A549 (cell line): ENCODE data around the gene CEP72. TPM values are rescaled to one million over a fixed set of nuclear protein-coding genes. Genes with fewer than 3 reads are reported as not detected.

ENCODE experiments used
- ATAC-seq, 2 experiments: fragments of 200-7000 bp in 1 of 2; fragments of >200 bp in 1 of 2; cut with Nextera tagmentation in 1 of 2; cut with Tn5 transposase in 1 of 2; 3 replicates each; pipeline versions ENCODE4 v1.8.0 to v1.9.1; 2018 to 2020; ENCODE audit warnings: mild to moderate bottlenecking in 1 of 2, moderate library complexity in 1 of 2
- CTCF ChIA-PET: fragments of 300-600 bp; sonication (Branson Sonifier 250); formaldehyde crosslinking; extraction: SDS; loops from one replicate; lab custom pipeline; 2021; ENCODE audit warnings: antibody characterized with exemption, inconsistent platforms; lab: Yijun Ruan, JAX
- POLR2A ChIA-PET: fragments of 350-600 bp; formaldehyde crosslinking; extraction: SDS; loops from one replicate; lab custom pipeline; 2021; ENCODE audit warnings: antibody characterized with exemption, inconsistent platforms; lab: Yijun Ruan, JAX
- DNase-seq, 2 experiments: peaks; one replicate each; pipeline versions ENCODE4 v3.0.0 to v3.0.0-alpha.2; 2011 to 2016; ENCODE audit warnings: low read depth in 1 of 2, low spot score in 1 of 2
- FAIRE-seq: peaks from 2 replicates; lab custom pipeline; 2011; peaks lifted over from hg19 to GRCh38; lab: Jason Lieb, UNC
- H3K27ac ChIP-seq, 2 experiments: fragments of >200 bp; sonication (Bioruptor Twin); formaldehyde crosslinking; 3 replicates each; pipeline ENCODE4 v1.5.1; 2016 to 2017
- H3K4me1 ChIP-seq: fragments of >200 bp; sonication (Bioruptor Twin); formaldehyde crosslinking; 3 replicates; pipeline ENCODE4 v1.6.1; 2016
- H3K4me2 ChIP-seq: fragments of >200 bp; sonication (Bioruptor Twin); formaldehyde crosslinking; 3 replicates; pipeline ENCODE4 v1.6.1; 2016
- H3K4me3 ChIP-seq: fragments of >200 bp; sonication (Bioruptor Twin); formaldehyde crosslinking; 3 replicates; pipeline ENCODE4 v1.5.1; 2016
- H3K9me3 ChIP-seq: fragments of >200 bp; sonication (Bioruptor Twin); formaldehyde crosslinking; 3 replicates; pipeline ENCODE4 v1.6.1; 2016
- CBX2 ChIP-seq: fragments of 200-600 bp; sonication (generic); IDR thresholded peaks from 2 replicates; pipeline ENCODE4 v1.6.1; 2016; ENCODE audit warnings: low read depth, mild to moderate bottlenecking, borderline replicate concordance
- CEBPB ChIP-seq, 2 experiments: fragments of >200 bp in 1 of 2; sonication (Bioruptor Twin) in 1 of 2; formaldehyde crosslinking in 1 of 2; IDR thresholded peaks; 2 replicates each; pipeline ENCODE4 v1.6.1; 2012 to 2016
- CHD2 ChIP-seq: fragments of 150-350 bp; IDR thresholded peaks from 2 replicates; pipeline ENCODE4 v1.6.1; 2014; ENCODE audit warnings: low read length; ENCODE audit not compliant: partially characterized antibody
- CHD4 ChIP-seq: fragments of 200-600 bp; sonication (generic); IDR thresholded peaks from 2 replicates; pipeline ENCODE4 v1.6.1; 2016; ENCODE audit warnings: antibody characterized with exemption, mild to moderate bottlenecking, borderline replicate concordance
- EHF ChIP-seq: fragments of 250-450 bp; sonication (Bioruptor Pico); IDR thresholded peaks from 2 replicates; pipeline ENCODE4 v1.5.0; 2020; ENCODE audit warnings: mild to moderate bottlenecking
- EHMT2 ChIP-seq: fragments of 200-600 bp; sonication (generic); IDR thresholded peaks from 2 replicates; pipeline ENCODE4 v1.6.1; 2016; ENCODE audit warnings: antibody characterized with exemption, low read depth, mild to moderate bottlenecking, moderate library complexity
- ESRRA ChIP-seq: fragments of 150-350 bp; IDR thresholded peaks from 2 replicates; pipeline ENCODE4 v1.6.1; 2014; ENCODE audit warnings: mild to moderate bottlenecking, low read length, borderline replicate concordance
- FOSB ChIP-seq: fragments of 250-450 bp; sonication (Bioruptor Pico); IDR thresholded peaks from 2 replicates; pipeline ENCODE4 v1.5.0; 2020; ENCODE audit warnings: mild to moderate bottlenecking, moderate library complexity
- FOSL2 ChIP-seq, 2 experiments: fragments of 450-650 bp in 1 of 2; fragments of >200 bp in 1 of 2; sonication (Bioruptor Twin) in 1 of 2; formaldehyde crosslinking; IDR thresholded peaks; 2 replicates each; pipeline versions ENCODE4 v1.5.0 to v1.6.1; 2016 to 2020; ENCODE audit warnings: mild to moderate bottlenecking in 1 of 2, moderate library complexity in 1 of 2
- FOXS1 ChIP-seq: fragments of 250-450 bp; sonication (Bioruptor Pico); IDR thresholded peaks from 2 replicates; pipeline ENCODE4 v1.5.0; 2020; ENCODE audit warnings: mild to moderate bottlenecking, moderate library complexity
- GATA3 ChIP-seq: IDR thresholded peaks from 2 replicates; pipeline ENCODE4 v1.6.1; 2012; ENCODE audit warnings: borderline replicate concordance
- HDAC2 ChIP-seq: fragments of 200-600 bp; sonication (generic); IDR thresholded peaks from 2 replicates; pipeline ENCODE4 v1.6.1; 2016
- HEYL ChIP-seq: fragments of 250-450 bp; sonication (Bioruptor Pico); IDR thresholded peaks from 2 replicates; pipeline ENCODE4 v1.8.0; 2021; ENCODE audit warnings: mild to moderate bottlenecking, moderate library complexity
- HOXA7 ChIP-seq: fragments of 250-450 bp; sonication (Bioruptor Pico); IDR thresholded peaks from 2 replicates; pipeline ENCODE4 v1.5.0; 2020; ENCODE audit warnings: mild to moderate bottlenecking, moderate library complexity
- HOXB13 ChIP-seq: fragments of 250-450 bp; sonication (Bioruptor Pico); IDR thresholded peaks from 2 replicates; pipeline ENCODE4 v1.5.0; 2020; ENCODE audit warnings: low read depth, mild to moderate bottlenecking, moderate library complexity
- HOXB5 ChIP-seq: fragments of 250-450 bp; sonication (Bioruptor Pico); IDR thresholded peaks from 2 replicates; pipeline ENCODE4 v1.5.0; 2020; ENCODE audit warnings: mild to moderate bottlenecking, moderate library complexity
- KDM1A ChIP-seq: fragments of 200-600 bp; sonication (generic); IDR thresholded peaks from 2 replicates; pipeline ENCODE4 v1.6.1; 2016; ENCODE audit warnings: low read depth, mild to moderate bottlenecking
- KDM5A ChIP-seq: fragments of 200-600 bp; sonication (generic); IDR thresholded peaks from 2 replicates; pipeline ENCODE4 v1.6.1; 2016; ENCODE audit warnings: antibody characterized with exemption, mild to moderate bottlenecking
- MAFK ChIP-seq: fragments of 450-650 bp; IDR thresholded peaks from 2 replicates; pipeline ENCODE4 v1.6.1; 2014; ENCODE audit not compliant: partially characterized antibody
- MYC ChIP-seq: IDR thresholded peaks from 2 replicates; pipeline ENCODE4 v1.6.1; 2012; ENCODE audit warnings: mild to moderate bottlenecking, inconsistent platforms, low read length, improper control_type of control experiment, borderline replicate concordance
- NFE2L2 ChIP-seq: fragments of 150-350 bp; conservative IDR thresholded peaks from 2 replicates; pipeline ENCODE4 v1.6.1; 2014; ENCODE audit warnings: low read length
- PHF8 ChIP-seq: fragments of 200-600 bp; sonication (generic); IDR thresholded peaks from 2 replicates; pipeline ENCODE4 v1.6.1; 2016; ENCODE audit warnings: low read depth, mild to moderate bottlenecking, antibody characterized with exemption, moderate library complexity, borderline replicate concordance
- POLR2A ChIP-seq: IDR thresholded peaks from 2 replicates; pipeline ENCODE4 v1.6.1; 2012; ENCODE audit warnings: mild to moderate bottlenecking, low read length
- RCOR1 ChIP-seq: fragments of 150-350 bp; IDR thresholded peaks from 2 replicates; pipeline ENCODE4 v1.6.1; 2014; ENCODE audit warnings: antibody characterized with exemption, low read length, low read depth
- SMC3 ChIP-seq: fragments of >200 bp; sonication (Bioruptor Twin); formaldehyde crosslinking; IDR thresholded peaks from 3 replicates; pipeline ENCODE4 v1.6.1; 2018; ENCODE audit warnings: inconsistent platforms
- TP53 ChIP-seq: fragments of 250-450 bp; sonication (Bioruptor Pico); IDR thresholded peaks from 2 replicates; pipeline ENCODE4 v1.5.0; 2021; ENCODE audit warnings: mild to moderate bottlenecking, moderate library complexity
- ZC3H11A ChIP-seq: fragments of 450-650 bp; IDR thresholded peaks from 2 replicates; pipeline ENCODE4 v1.6.1; 2014; ENCODE audit warnings: antibody characterized with exemption, mild to moderate bottlenecking
- ZNF302 ChIP-seq: fragments of 250-450 bp; sonication (Bioruptor Pico); IDR thresholded peaks from 2 replicates; pipeline ENCODE4 v1.9.0; 2021; ENCODE audit warnings: inconsistent platforms, mild to moderate bottlenecking, moderate library complexity
- WGBS: methylation state at CpG from one replicate; pipeline ENCODE4 v1.1.6; 2017; ENCODE audit errors: missing lambda C conversion rate; 5-methylcytosine and 5-hydroxymethylcytosine counted together
- polyA plus RNA-seq, 4 experiments: library from polyadenylated mRNA; depleted of rRNA in 3 of 4; stranded (reverse); fragments of >200 nt; fragmentation: RNase III in 1 of 4; extraction: RNeasy Plus Mini Kit Qiagen cat#74134 plus additional on column Dnase treatment in 1 of 4; gene quantifications; 2 replicates in 3 of 4; 3 replicates in 1 of 4; pipeline ENCODE4 v1.2.3, GENCODE V29; 2011 to 2017
- TF ChIP-seq, protein P1 (sequence below): fragments of 150-350 bp; IDR thresholded peaks from 2 replicates; pipeline ENCODE4 v1.6.1; 2014; ENCODE audit warnings: low read depth, mild to moderate bottlenecking, low read length
- TF ChIP-seq, protein P2 (sequence below): fragments of >200 bp; sonication (Bioruptor Twin); formaldehyde crosslinking; IDR thresholded peaks from 2 replicates; pipeline ENCODE4 v1.6.1; 2016
- TF ChIP-seq, protein P3 (sequence below): fragments of 250-450 bp; sonication (Bioruptor Pico); IDR thresholded peaks from 2 replicates; pipeline ENCODE4 v1.5.0; 2021; ENCODE audit warnings: mild to moderate bottlenecking, moderate library complexity, borderline replicate concordance
- TF ChIP-seq, protein P4 (sequence below): fragments of 250-450 bp; sonication (Bioruptor Pico); IDR thresholded peaks from 2 replicates; pipeline ENCODE4 v1.5.0; 2020; ENCODE audit warnings: low read depth, mild to moderate bottlenecking, moderate library complexity
- TF ChIP-seq, protein P5 (sequence below): fragments of >200 bp; sonication (Bioruptor Twin); formaldehyde crosslinking; IDR thresholded peaks from 3 replicates; pipeline ENCODE4 v1.5.1; 2016
- TF ChIP-seq, protein P6 (sequence below): IDR thresholded peaks from 2 replicates; pipeline ENCODE4 v1.6.1; 2012

The CEP72 gene
- polyA plus RNA-seq, 2 of the 4 experiments (the other 2 are of a cell fraction) = 10.8 to 11.1 TPM

DNA sequence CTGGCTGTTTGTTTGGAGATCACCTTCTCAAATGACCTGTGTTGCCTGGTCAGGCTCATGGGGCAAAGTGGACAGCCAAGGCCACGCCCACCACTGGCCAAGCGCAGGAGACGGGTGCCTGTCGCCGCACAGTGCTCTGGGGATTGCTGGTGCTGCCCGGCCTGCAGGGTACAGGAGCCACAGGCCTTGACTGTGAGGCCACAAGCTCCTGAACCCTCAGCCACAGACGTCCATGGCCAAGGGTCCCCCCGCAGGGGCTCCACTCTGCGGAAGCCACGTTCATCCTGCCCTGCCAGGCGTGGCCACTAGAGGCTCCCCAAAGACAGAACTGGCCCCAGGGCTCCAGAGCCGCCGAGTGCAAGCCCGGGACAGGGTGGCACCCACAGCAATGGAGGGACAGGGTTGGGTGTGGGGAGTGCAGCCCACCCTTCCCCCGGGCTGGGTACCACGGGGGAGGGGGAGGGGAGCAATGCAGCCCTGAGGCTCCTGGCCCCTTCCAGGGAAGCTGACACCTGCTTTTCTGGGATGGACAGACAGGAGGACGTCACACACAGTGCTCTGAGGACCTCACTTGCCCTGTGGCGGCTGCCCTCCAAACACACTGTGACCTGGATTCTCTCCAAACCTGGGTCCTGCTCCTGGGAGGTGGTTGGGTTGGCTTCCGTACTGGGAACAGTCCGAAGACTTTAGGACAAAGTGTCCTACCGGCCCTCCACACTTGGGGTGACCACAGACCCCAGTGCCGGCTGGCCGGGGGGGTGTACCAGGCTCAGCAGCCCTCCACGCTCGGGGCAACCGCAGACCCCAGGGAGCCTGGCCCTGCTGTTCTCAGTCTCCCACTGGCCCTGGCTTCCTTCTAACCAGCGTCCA, 59.6 kb downstream of the CEP72 start:
- ChIA-PET CTCF (interaction anchor here (0.7 to 7.0 kb wide), 16 partner anchors 10 to 443 kb away, joined by 3 to 87 read pairs (median 4); partner anchors contain the start of genes BRD9 and TRIP13), POLR2A (no interaction called here)
- H3K27ac ChIP-seq = peak overlapping the region; percentile 66 to 88; a peak in 5 of 6 replicates
- WGBS = 4% methylated on average over 7 of the region's 27 CpGs
- DNase-seq = peak; percentile 74 to 75
- H3K4me2 ChIP-seq = peak overlapping the region; percentile 98
- no peaks in the 10 kb centered on the region for H3K9me3 ChIP-seq
- peaks cover 43% of the 10 kb centered on the region for H3K4me1 ChIP-seq
- no peak for FAIRE-seq
- peak overlapping the region; percentile 35 for H3K4me3 ChIP-seq
- ATAC-seq = peak; percentile 57 to 80
- TF ChIP-seq TP53 (CRISPR knock-in tag) (no peak), FOXS1 (CRISPR knock-in tag) (no peak), EHF (no peak), RCOR1 (no peak), KDM1A (no peak), HOXB5 (CRISPR knock-in tag) (no peak), FOSL2 (IDR thresholded peaks at IDR 0.05) (no peak), FOSL2 (CRISPR knock-in tag; IDR thresholded peaks at IDR 0.05) (no peak), ESRRA (no peak), MYC (no peak), HEYL (no peak), GATA3 (no peak), KDM5A (peak; percentile 34; the same call in 1 of the 2 replicates), CHD4 (no peak), SMC3 (peak; percentile 67), CEBPB (IDR thresholded peaks at IDR 0.05) (no peak), CHD2 (no peak), ZC3H11A (no peak), MAFK (no peak), EHMT2 (no peak), FOSB (CRISPR knock-in tag) (no peak), ZNF302 (no peak), HOXB13 (no peak), PHF8 (no peak), NFE2L2 (no peak), CBX2 (no peak), HDAC2 (no peak), HOXA7 (CRISPR knock-in tag) (no peak), POLR2A (no peak)
- TF ChIP-seq, protein P1, sequence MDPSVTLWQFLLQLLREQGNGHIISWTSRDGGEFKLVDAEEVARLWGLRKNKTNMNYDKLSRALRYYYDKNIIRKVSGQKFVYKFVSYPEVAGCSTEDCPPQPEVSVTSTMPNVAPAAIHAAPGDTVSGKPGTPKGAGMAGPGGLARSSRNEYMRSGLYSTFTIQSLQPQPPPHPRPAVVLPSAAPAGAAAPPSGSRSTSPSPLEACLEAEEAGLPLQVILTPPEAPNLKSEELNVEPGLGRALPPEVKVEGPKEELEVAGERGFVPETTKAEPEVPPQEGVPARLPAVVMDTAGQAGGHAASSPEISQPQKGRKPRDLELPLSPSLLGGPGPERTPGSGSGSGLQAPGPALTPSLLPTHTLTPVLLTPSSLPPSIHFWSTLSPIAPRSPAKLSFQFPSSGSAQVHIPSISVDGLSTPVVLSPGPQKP = no peak
- TF ChIP-seq, protein P2, sequence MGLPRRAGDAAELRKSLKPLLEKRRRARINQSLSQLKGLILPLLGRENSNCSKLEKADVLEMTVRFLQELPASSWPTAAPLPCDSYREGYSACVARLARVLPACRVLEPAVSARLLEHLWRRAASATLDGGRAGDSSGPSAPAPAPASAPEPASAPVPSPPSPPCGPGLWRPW = no peak
- TF ChIP-seq, protein P3, sequence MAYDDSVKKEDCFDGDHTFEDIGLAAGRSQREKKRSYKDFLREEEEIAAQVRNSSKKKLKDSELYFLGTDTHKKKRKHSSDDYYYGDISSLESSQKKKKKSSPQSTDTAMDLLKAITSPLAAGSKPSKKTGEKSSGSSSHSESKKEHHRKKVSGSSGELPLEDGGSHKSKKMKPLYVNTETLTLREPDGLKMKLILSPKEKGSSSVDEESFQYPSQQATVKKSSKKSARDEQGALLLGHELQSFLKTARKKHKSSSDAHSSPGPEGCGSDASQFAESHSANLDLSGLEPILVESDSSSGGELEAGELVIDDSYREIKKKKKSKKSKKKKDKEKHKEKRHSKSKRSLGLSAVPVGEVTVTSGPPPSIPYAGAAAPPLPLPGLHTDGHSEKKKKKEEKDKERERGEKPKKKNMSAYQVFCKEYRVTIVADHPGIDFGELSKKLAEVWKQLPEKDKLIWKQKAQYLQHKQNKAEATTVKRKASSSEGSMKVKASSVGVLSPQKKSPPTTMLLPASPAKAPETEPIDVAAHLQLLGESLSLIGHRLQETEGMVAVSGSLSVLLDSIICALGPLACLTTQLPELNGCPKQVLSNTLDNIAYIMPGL = no peak
- TF ChIP-seq, protein P4, sequence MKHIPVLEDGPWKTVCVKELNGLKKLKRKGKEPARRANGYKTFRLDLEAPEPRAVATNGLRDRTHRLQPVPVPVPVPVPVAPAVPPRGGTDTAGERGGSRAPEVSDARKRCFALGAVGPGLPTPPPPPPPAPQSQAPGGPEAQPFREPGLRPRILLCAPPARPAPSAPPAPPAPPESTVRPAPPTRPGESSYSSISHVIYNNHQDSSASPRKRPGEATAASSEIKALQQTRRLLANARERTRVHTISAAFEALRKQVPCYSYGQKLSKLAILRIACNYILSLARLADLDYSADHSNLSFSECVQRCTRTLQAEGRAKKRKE = no peak
- TF ChIP-seq, protein P5, sequence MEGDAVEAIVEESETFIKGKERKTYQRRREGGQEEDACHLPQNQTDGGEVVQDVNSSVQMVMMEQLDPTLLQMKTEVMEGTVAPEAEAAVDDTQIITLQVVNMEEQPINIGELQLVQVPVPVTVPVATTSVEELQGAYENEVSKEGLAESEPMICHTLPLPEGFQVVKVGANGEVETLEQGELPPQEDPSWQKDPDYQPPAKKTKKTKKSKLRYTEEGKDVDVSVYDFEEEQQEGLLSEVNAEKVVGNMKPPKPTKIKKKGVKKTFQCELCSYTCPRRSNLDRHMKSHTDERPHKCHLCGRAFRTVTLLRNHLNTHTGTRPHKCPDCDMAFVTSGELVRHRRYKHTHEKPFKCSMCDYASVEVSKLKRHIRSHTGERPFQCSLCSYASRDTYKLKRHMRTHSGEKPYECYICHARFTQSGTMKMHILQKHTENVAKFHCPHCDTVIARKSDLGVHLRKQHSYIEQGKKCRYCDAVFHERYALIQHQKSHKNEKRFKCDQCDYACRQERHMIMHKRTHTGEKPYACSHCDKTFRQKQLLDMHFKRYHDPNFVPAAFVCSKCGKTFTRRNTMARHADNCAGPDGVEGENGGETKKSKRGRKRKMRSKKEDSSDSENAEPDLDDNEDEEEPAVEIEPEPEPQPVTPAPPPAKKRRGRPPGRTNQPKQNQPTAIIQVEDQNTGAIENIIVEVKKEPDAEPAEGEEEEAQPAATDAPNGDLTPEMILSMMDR = peak; percentile 86
- TF ChIP-seq, protein P6, sequence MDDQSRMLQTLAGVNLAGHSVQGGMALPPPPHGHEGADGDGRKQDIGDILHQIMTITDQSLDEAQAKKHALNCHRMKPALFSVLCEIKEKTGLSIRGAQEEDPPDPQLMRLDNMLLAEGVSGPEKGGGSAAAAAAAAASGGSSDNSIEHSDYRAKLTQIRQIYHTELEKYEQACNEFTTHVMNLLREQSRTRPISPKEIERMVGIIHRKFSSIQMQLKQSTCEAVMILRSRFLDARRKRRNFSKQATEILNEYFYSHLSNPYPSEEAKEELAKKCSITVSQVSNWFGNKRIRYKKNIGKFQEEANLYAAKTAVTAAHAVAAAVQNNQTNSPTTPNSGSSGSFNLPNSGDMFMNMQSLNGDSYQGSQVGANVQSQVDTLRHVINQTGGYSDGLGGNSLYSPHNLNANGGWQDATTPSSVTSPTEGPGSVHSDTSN = peak; percentile 21; the same call in 1 of the 2 replicates
